Stimulated activated CD8-positive, alpha-beta memory T cell treated with anti-CD3 and anti-CD28 coated beads, Interleukin-4, amount 100 ng/mL, for 1 hour (primary cell): ENCODE results near the gene CCL18.
"Not testable (repeated sequence)": the region's sequence is repeated elsewhere in the genome, so short reads cannot be mapped to it uniquely, and the experiment has no call there.

Experiments used
- DNase-seq, 2 donors: peaks; one replicate each; pipeline ENCODE4 v3.0.0-alpha.2; 2020; ENCODE audit warnings: low read depth in 2 of 2, low spot score in 1 of 2

Gene CCL18

GRCh38 chr17:36071751-36072150 lies 7.7 kb downstream of the CCL18 start:
- DNase-seq, result no peak

- peak in 1 of 2 donors; percentile 47 for DNase-seq
Measured at GRCh38 chr17:36072431-36073121, 8.5 kb downstream of the CCL18 start.

GRCh38 chr17:36074365-36074764 lies 10.3 kb downstream of the CCL18 start:
- no peak for DNase-seq

- not testable (repeated sequence) for DNase-seq
Measured at GRCh38 chr17:36081681-36082471, 17.8 kb downstream of the CCL18 start.

- DNase-seq, result peak in 1 of 2 donors; percentile 48
Measured at GRCh38 chr17:36082482-36083120, 18.5 kb downstream of the CCL18 start.

- DNase-seq, result not testable (repeated sequence)
Measured at GRCh38 chr17:36083691-36084090, 19.6 kb downstream of the CCL18 start.

GRCh38 chr17:36085765-36086164 lies 21.7 kb downstream of the CCL18 start:
- DNase-seq, result no peak

GRCh38 chr17:36086791-36087190 lies 22.7 kb downstream of the CCL18 start:
- DNase-seq, result no peak

- DNase-seq, result not testable (repeated sequence)
Measured at GRCh38 chr17:36087471-36087870, 23.4 kb downstream of the CCL18 start.

- not testable (repeated sequence) for DNase-seq
Measured at GRCh38 chr17:36087897-36088572, 24.0 kb downstream of the CCL18 start.

- no peak for DNase-seq
Measured at GRCh38 chr17:36088670-36089338, 24.7 kb downstream of the CCL18 start.

- DNase-seq, result no peak
Measured at GRCh38 chr17:36089339-36089865, 25.3 kb downstream of the CCL18 start.

GRCh38 chr17:36089888-36090836 lies 26.1 kb downstream of the CCL18 start, which contains the start of gene CCL3:
TSS of gene CCL3 (minus strand) at chr17:36090143. CDS start at chr17:36090058, 85 bp downstream.
- no peak for DNase-seq

- no peak for DNase-seq
Measured at GRCh38 chr17:36092230-36092629, 28.2 kb downstream of the CCL18 start.

- DNase-seq, result not testable (repeated sequence)
Measured at GRCh38 chr17:36092715-36093114, 28.6 kb downstream of the CCL18 start.

- DNase-seq, result no peak
Measured at GRCh38 chr17:36094232-36094631, 30.2 kb downstream of the CCL18 start.

GRCh38 chr17:36094746-36095145 lies 30.7 kb downstream of the CCL18 start:
- DNase-seq, result no peak

- DNase-seq, result no peak
Measured at GRCh38 chr17:36095992-36096391, 31.9 kb downstream of the CCL18 start.

GRCh38 chr17:36099004-36099403 lies 34.9 kb downstream of the CCL18 start:
- DNase-seq, result not testable (repeated sequence)
